GM12878 (cell line): ENCODE measurements around the gene CES3. TPM values are rescaled to one million over a fixed set of nuclear protein-coding genes. Genes with fewer than 3 reads are reported as not detected.

Experiments used
- ATAC-seq: fragments of 200-7000 bp; cut with Tn5 transposase; 3 replicates; pipeline ENCODE4 v1.9.1; 2020; ENCODE audit warnings: mild to moderate bottlenecking, moderate library complexity
- BruUV-seq: library from RNA; stranded (reverse); fragments of 400-500 nt; replicated peaks from 2 replicates; lab custom pipeline; 2021; lab: Mats Ljungman, UMichigan
- CTCF ChIA-PET: fragments of 300-600 bp; sonication (Branson Sonifier 250); formaldehyde crosslinking; extraction: SDS; loops from one replicate; lab custom pipeline; 2021; ENCODE audit warnings: inconsistent platforms; lab: Yijun Ruan, JAX
- POLR2A ChIA-PET: fragments of 350-600 bp; formaldehyde crosslinking; extraction: SDS; loops from one replicate; lab custom pipeline; 2021; ENCODE audit warnings: inconsistent platforms; lab: Charles Lee
- RAD21 ChIA-PET: fragments of 300-600 bp; sonication (Branson Sonifier 250); formaldehyde crosslinking; loops from one replicate; lab custom pipeline; 2023; ENCODE audit warnings: antibody characterized with exemption; ENCODE audit not compliant: unreplicated experiment; lab: Charles Lee
- SMC1A ChIA-PET: fragments of 300-600 bp; sonication (Branson Sonifier 250); formaldehyde crosslinking; loops from one replicate; lab custom pipeline; 2023; ENCODE audit not compliant: unreplicated experiment, uncharacterized antibody; lab: Charles Lee
- DNase-seq: peaks from one replicate; pipeline ENCODE4 v3.0.0-alpha.2; 2011; ENCODE audit warnings: low read depth, low spot score
- FAIRE-seq: peaks from 3 replicates; lab custom pipeline; 2011; peaks lifted over from hg19 to GRCh38; lab: Jason Lieb, UNC
- H2AFZ ChIP-seq: 2 replicates; pipeline ENCODE4 v1.6.0; 2011; ENCODE audit warnings: low read depth, low read length, control low read depth; ENCODE audit not compliant: control insufficient read depth
- H3K27ac ChIP-seq: 2 replicates; pipeline ENCODE4 v1.5.1; 2011; ENCODE audit warnings: control low read depth; ENCODE audit not compliant: control insufficient read depth, insufficient read depth
- H3K27me3 ChIP-seq, 2 experiments: replicated peaks in 1 of 2; 2 replicates each; pipeline versions ENCODE4 v1.6.0 to v1.6.1; 2011; ENCODE audit warnings: low read length in 1 of 2; ENCODE audit not compliant: control insufficient read depth in 2 of 2, insufficient read depth in 2 of 2
- H3K36me3 ChIP-seq, 2 experiments: 2 replicates each; pipeline ENCODE4 v1.5.1; 2011; ENCODE audit warnings: low read length in 1 of 2; ENCODE audit not compliant: control insufficient read depth in 2 of 2, insufficient read depth in 2 of 2
- H3K4me1 ChIP-seq: 2 replicates; pipeline ENCODE4 v1.6.1; 2011; ENCODE audit warnings: mild to moderate bottlenecking, low read length, moderate library complexity, mixed read lengths; ENCODE audit not compliant: control insufficient read depth, insufficient read depth
- H3K4me2 ChIP-seq: 2 replicates; pipeline ENCODE4 v1.6.0; 2011; ENCODE audit warnings: control low read depth; ENCODE audit not compliant: control insufficient read depth, insufficient read depth
- H3K4me3 ChIP-seq: fragments of 200-600 bp; sonication (generic); 2 replicates; pipeline ENCODE4 v1.5.1; 2016
- H3K79me2 ChIP-seq: 2 replicates; pipeline ENCODE4 v1.6.0; 2011; ENCODE audit warnings: low read length; ENCODE audit not compliant: control insufficient read depth, insufficient read depth
- H3K9ac ChIP-seq: 2 replicates; pipeline ENCODE4 v1.8.0; 2011; ENCODE audit warnings: low read length, control low read depth, mixed read lengths; ENCODE audit not compliant: control insufficient read depth, insufficient read depth
- H3K9me3 ChIP-seq: replicated peaks from 3 replicates; pipeline ENCODE4 v1.5.1; 2011; ENCODE audit warnings: mild to moderate bottlenecking, low read length; ENCODE audit not compliant: control insufficient read depth, insufficient read depth
- H4K20me1 ChIP-seq: 2 replicates; pipeline ENCODE4 v1.6.0; 2011; ENCODE audit not compliant: control insufficient read depth, insufficient read depth
- DPF2 ChIP-seq: fragments of 450-650 bp; IDR thresholded peaks from 2 replicates; pipeline ENCODE4 v1.6.1; 2017; ENCODE audit warnings: mild to moderate bottlenecking
- HDAC2 ChIP-seq: fragments of 200-600 bp; sonication (generic); IDR thresholded peaks from 2 replicates; pipeline ENCODE4 v1.6.1; 2017
- RELB ChIP-seq: fragments of 450-650 bp; IDR thresholded peaks from 2 replicates; pipeline ENCODE4 v1.6.1; 2017; ENCODE audit warnings: low read depth, mild to moderate bottlenecking, moderate library complexity
- SP1 ChIP-seq: IDR thresholded peaks from one replicate; pipeline ENCODE4 v1.6.1; 2011; ENCODE audit warnings: low read depth, low read length
- SREBF2 ChIP-seq: IDR thresholded peaks from 2 replicates; pipeline ENCODE4 v1.6.1; 2012; ENCODE audit warnings: mild to moderate bottlenecking, low read length
- WGBS: methylation state at CpG from one replicate; pipeline ENCODE4 v1.1.6; 2016; ENCODE audit warnings: low lambda C conversion rate; ENCODE audit not compliant: insufficient replicate concordance, insufficient coverage; ENCODE audit errors: missing lambda C conversion rate; 5-methylcytosine and 5-hydroxymethylcytosine counted together
- in situ Hi-C: fragments of 300-500 bp; cut with MboI; formaldehyde crosslinking; loops from 9 replicates; pipeline ENCODE4 v1.14.3; 2018; ENCODE audit warnings: mixed read lengths
- intact Hi-C: fragments of 100-400 bp; cut with micrococcal nuclease; formaldehyde crosslinking; loops from one replicate; pipeline ENCODE4 v1.14.2; 2022; ENCODE audit not compliant: unreplicated experiment
- polyA plus RNA-seq, 11 experiments: library from polyadenylated mRNA; depleted of rRNA in 4 of 11; unstranded in 6 of 11; stranded (reverse) in 5 of 11; fragments of >200 nt; fragmentation: Nextera tagmentation in 4 of 11; fragmentation: Illumina TruSeq in 1 of 11; extraction: Ambion mirVana in 4 of 11; extraction: Trizol in 1 of 11; gene quantifications; 1 replicate in 1 of 11; 2 replicates in 10 of 11; pipeline versions ENCODE4 v1.2.1 to v1.2.3, GENCODE V29; 2011 to 2016; ENCODE audit warnings: inconsistent platforms in 2 of 11, missing spikeins in 2 of 11, low read depth in 1 of 11
- total RNA-seq, 4 experiments: library from RNA; depleted of rRNA in 3 of 4; stranded (reverse); fragments of >200 nt in 3 of 4; fragmentation: Illumina TruSeq in 1 of 4; extraction: Trizol in 1 of 4; gene quantifications; 2 replicates each; pipeline versions ENCODE4 v1.2.1 to v1.2.3, GENCODE V29; 2013 to 2021

CES3 gene
- total and polyA plus RNA-seq, 10 of the 15 experiments (the other 5 are each of a cell fraction or from before 2014, with no cell fraction given) = 0.09 to 3.1 (median 0.76) TPM

- TF ChIP-seq RELB = no peak
- TF ChIP-seq SP1 = no peak
- TF ChIP-seq SREBF2 = no peak
- TF ChIP-seq HDAC2 = no peak
- no peak for TF ChIP-seq DPF2
- Histone ChIP-seq H3K4me3 (no peak overlapping the region), H3K9me3 (no peaks in the 10 kb centered on the region), H3K9ac (no peak overlapping the region), H3K4me2 (no peak overlapping the region), H2AFZ (no peak overlapping the region), H3K79me2 (no peaks in the 10 kb centered on the region), H3K4me1 (peaks cover 19% of the 10 kb centered on the region), H3K36me3 (no peaks in the 10 kb centered on the region; a peak in 1 of 4 replicates), H4K20me1 (no peaks in the 10 kb centered on the region), H3K27me3 (no peaks in the 10 kb centered on the region), H3K27ac (no peak overlapping the region)
- RAD21 ChIA-PET = interaction anchor here (0.7 to 1.1 kb wide), 2 partner anchors 14 to 71 kb away, joined by 3 to 6 read pairs; no protein-coding TSS in a partner anchor
- no peak for ATAC-seq
- POLR2A ChIA-PET = no interaction called here
- DNase-seq = no peak
- SMC1A ChIA-PET = interaction anchor here (0.6 kb wide), 1 partner anchor 226 kb away, joined by 3 read pairs; no protein-coding TSS in a partner anchor
- 10% methylated on average over 5 of the region's 5 CpGs for WGBS
- no peak for FAIRE-seq
- intact Hi-C loops (loop anchor here (1.0 kb wide), 1 partner anchor 52 kb away; no protein-coding TSS in a partner anchor), in situ Hi-C loops (no loop called here)
- no TSS peak for BruUV-seq
- CTCF ChIA-PET = interaction anchor here (0.6 to 2.2 kb wide), 12 partner anchors 12 to 275 kb away, joined by 3 to 8 read pairs (median 4); no protein-coding TSS in a partner anchor
Observed at GRCh38 chr16:66946974-66947301, 14.1 kb upstream of the CES3 start.
